HL-60/S4 treated with retinoic acid at 250 ng/mL for 4 days and 3 days (cell line): Measurements from ENCODE around the gene UNC13B.
"Not testable (repeated sequence)": the region's sequence is repeated elsewhere in the genome, so short reads cannot be mapped to it uniquely, and the experiment has no call there.

Experiments
- in situ Hi-C: fragments of 300-500 bp; cut with MboI; formaldehyde crosslinking; loops from 2 replicates; pipeline ENCODE4 v1.7.0; 2022; ENCODE audit warnings: low sequenced_read_pairs

Gene UNC13B

DNA sequence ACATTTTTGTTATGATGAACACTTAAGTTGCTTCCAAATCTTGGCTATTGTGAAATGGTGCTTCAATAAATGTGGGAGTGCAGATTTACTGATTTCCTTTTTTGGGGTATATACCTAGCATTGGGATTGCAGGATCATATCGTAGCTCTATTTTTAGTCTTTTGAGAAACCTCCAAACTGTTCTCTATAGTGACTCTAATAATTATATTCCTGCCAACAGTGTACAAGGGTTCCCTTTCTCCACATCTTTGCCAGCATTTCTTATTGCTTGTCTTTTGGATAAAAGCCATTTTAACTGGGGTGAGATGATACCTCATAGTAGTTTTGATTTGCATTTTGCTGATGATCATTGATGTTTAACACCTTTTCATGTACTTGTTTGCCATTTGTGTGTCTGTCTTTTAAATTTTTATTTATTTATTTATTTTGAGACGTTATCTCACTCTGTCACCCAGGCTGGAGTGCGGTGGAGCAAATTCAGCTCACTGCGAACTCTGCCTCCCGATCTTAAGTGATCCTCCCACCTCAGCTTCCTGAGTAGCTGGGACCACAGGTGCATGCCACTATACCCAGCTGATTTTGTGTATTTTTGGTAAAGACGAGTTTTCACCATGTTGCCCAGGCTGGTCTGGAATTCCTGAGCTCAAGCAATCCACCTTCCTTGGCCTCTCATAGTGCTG, 59.0 kb downstream of the UNC13B start:
- in situ Hi-C loops: no loop called here

- in situ Hi-C loops: no loop called here
Observed at GRCh38 chr9:35225677-35226076, 63.9 kb downstream of the UNC13B start.

- in situ Hi-C loops: no loop called here
Observed at GRCh38 chr9:35226651-35227050, 64.8 kb downstream of the UNC13B start.

GRCh38 chr9:35227284-35227683, 65.5 kb downstream of the UNC13B start:
- in situ Hi-C loops: no loop called here

DNA sequence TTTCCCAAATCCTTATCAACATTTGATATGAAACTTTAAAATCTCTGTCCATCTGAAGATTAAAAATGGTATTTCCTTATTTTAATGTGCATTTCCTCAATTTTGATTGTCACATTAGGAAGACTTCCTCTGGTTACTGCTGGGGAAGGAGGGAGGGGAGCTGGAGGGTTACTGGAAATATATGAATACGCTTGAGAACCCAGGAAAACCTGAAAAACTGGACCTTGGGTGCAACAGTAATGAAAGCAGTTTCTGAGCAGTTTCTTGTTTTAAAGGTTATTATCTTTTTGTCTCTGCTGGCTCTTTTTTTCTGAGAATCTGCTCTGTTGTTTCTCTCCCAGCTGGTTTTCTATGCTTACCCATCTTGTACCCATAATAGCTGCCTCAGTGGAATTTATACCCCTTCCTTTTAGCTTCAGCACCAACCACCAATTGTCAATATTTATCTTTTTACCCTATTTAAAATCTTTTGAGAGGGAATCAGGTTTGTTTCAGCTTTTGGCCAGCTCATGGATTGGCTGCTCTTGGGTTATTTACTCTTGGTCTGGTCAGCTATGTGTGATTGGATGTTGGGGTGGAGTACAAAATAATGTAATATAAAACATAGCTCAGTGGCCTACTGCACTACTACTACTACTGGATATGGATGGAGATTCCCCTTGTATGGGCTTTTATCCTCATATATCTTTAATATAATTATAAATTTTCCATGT, 67.4 kb downstream of the UNC13B start:
- in situ Hi-C loops: no loop called here

DNA sequence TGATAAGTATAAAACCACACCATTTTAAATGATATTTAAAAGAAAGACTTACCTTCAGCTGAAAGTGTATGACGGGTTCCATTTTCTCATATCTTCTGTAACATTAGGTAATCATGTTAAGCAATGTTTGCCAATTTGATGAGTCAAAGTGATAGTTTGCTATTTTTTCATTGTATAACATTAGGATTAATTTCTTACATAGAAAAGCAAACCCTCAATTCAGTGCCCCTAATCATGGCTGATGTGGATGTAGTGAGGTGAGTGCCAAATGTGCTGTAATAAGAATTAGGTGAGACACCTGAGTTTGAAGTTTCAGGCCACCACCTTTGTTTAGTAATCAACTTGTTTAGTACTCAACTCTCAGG, 68.0 kb downstream of the UNC13B start:
- in situ Hi-C loops: no loop called here

- in situ Hi-C loops: no loop called here
Observed at GRCh38 chr9:35232867-35233544, 71.2 kb downstream of the UNC13B start.

GRCh38 chr9:35236692-35237091, 74.9 kb downstream of the UNC13B start:
- in situ Hi-C loops: no loop called here

DNA sequence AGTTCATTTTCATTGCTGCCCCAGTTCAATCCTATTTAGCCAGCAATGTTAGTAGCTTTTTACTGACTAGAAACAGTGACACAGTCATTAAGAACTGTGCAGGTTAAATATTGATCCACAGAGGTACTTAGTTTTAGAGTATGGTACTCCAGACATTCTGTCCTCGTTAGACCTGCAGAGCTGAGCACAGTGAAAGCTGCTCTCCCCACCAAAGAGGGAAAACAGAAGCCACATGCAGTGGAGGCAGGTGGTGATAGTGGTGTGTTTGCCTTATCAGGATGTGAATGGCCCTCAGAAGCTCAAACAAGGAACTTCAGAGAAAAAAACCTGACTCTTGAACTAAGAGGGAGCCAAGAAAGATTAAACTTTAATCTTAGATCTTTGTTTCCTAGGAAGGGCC, 75.5 kb downstream of the UNC13B start:
- in situ Hi-C loops: no loop called here

- in situ Hi-C loops: not testable (repeated sequence)
Observed at GRCh38 chr9:35245945-35246344, 84.1 kb downstream of the UNC13B start.

- in situ Hi-C loops: no loop called here
Observed at GRCh38 chr9:35253075-35253474, 91.3 kb downstream of the UNC13B start.

- in situ Hi-C loops: no loop called here
Observed at GRCh38 chr9:35254237-35254636, 92.4 kb downstream of the UNC13B start.

- in situ Hi-C loops: no loop called here
Observed at GRCh38 chr9:35254984-35255857, 93.4 kb downstream of the UNC13B start.

DNA sequence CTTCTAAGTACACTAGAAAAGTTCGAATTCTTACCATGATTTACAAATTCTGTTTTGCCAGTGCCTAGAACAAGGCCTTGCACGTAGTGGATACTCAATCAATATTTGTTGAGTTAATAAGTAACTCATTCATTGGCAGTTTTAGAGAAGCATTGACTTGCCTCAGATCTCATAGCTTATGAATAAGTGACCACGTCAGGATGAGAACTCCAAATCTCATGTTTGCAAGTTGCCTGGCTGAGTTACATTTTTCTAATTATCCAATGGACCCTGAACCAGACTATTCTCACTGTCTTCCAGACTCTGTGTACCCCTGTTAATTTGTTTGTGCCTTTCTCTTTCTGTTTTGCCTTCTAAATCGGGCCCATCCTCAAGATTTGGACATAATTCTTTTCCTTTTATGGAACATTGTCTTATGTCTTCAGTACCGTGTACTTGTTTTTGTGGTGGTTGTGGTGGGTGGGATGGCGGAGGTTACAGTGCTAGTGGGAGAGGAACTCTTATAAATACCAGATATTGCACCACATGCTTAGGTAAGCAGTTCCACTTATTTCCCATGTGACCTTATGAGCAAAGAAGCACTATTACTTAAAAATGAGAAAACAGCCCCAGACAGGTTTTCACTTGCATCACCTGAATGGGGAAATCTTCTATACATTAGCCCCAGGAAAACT, 96.3 kb downstream of the UNC13B start:
- in situ Hi-C loops: no loop called here

DNA sequence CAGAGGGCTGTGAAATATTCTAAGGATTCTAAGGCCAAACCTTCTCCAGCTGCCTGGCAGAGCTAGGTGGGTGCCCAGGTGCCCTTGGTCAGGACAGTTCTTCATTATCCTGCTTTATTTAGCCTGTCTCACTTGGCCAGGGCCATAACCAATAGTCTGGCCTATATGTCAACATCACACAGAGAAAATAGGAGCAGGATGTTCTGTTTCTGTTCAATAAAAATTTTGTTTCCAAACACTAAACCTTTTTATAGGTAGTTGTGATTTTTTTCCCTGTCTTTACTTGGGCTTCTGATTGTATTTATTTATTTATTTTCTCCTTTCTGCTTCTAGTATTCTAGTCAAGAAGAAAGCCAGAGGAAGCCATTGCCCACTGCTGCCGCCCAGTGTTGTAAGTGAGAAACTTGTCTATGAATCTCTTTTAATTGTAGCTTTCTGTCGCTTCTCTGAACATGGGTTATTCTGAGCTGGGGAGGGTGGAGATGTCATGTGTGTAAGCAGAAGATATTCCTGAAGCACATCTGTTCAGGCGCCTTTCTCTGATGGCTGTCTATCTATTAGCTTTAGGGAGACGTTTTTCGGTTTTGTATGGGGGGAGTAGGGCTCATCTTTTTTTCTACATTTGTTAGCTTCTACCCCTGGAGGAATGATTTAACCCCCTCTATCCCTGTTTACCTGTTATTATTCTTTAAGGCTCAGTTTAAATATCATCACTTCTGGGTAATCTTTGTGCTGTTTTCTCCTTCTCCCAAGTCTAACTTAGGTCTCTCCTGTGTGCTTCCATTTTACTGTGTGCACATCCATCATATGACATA, 97.1 kb downstream of the UNC13B start:
- in situ Hi-C loops: no loop called here

DNA sequence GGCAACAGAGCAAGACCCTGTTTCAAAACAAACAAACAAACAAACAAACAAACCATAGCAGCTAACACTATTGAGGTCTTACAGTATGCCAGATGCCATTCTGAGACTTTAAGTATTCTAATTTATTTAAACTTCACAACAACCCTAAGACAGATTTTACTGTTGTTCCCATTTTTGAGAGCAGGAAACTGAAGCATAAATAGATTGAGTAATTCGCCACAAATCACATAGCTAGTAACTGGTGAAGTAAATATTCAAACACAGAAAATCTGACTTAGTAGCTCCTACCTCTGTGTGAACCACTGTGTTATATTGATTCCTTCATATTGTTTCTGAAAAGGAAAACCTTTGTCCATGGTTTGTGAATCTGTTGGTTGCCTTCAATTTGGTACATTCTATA, 98.4 kb downstream of the UNC13B start:
- in situ Hi-C loops: no loop called here

GRCh38 chr9:35262064-35262463, 100.3 kb downstream of the UNC13B start:
- in situ Hi-C loops: no loop called here

DNA sequence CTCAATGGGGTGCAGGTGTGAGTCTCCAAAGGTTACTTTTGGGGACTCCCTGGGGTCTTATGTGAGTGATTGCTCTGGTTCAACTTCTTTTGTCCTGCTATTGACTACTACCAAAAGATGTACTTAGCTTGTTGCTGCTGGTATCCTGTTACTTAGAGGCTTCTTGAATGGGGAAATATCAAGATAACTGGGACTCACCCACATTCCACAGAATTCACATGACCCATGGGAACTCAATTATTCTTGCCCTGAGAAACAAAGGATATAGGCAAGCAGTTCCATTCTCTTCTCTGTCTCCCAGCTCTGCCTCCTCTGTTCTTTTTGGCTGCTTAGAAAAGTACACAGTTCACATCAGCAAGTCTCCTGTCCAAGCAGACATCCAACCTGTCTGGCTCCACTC, 105.9 kb downstream of the UNC13B start:
- in situ Hi-C loops: no loop called here

DNA sequence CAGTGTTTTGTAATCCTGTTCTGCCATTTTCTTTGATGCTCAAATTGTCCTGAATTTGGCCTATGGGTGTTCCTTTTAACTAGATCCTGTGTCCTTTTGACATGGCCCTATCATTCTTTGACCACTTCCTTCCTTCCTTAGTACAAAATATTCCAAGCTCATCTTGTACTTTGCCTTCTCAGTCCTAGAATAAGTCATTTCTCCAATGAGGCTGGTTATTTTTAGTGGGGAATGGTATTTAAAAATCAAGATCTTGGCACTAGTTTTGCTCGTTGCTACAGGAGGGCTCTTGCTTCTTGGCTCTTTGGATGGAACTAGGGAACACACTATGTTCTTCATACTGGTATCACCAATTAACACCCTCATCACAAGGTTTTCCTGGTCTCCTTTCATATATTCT, 108.1 kb downstream of the UNC13B start:
- in situ Hi-C loops: no loop called here

GRCh38 chr9:35271637-35272036, 109.8 kb downstream of the UNC13B start:
- in situ Hi-C loops: no loop called here
